PC-3 (cell line): ENCODE results near the gene PARD6A. TPM values are rescaled to one million over a fixed set of nuclear protein-coding genes. Genes with fewer than 3 reads are reported as not detected.

Experiments
- ATAC-seq: fragments of 200-7000 bp; cut with Tn5 transposase; 2 replicates; pipeline ENCODE4 v1.9.1; 2020; ENCODE audit warnings: mild to moderate bottlenecking, moderate library complexity
- BruUV-seq: library from RNA; stranded (reverse); fragments of 400-500 nt; replicated peaks from 2 replicates; lab custom pipeline; 2021; lab: Mats Ljungman, UMichigan
- CTCF ChIA-PET: fragments of 300-600 bp; sonication (Branson Sonifier 250); formaldehyde crosslinking; loops from one replicate; lab custom pipeline; 2022; ENCODE audit warnings: antibody characterized with exemption; lab: Charles Lee
- POLR2A ChIA-PET: fragments of 300-600 bp; sonication (Branson Sonifier 250); formaldehyde crosslinking; loops from one replicate; lab custom pipeline; 2022; ENCODE audit warnings: antibody characterized with exemption; ENCODE audit not compliant: unreplicated experiment; lab: Charles Lee
- DNase-seq: peaks from one replicate; pipeline ENCODE4 v3.0.0-alpha.2; 2015
- H2AFZ ChIP-seq: fragments of 300-600 bp; sonication (generic); 2 replicates; pipeline ENCODE4 v1.6.0; 2016; ENCODE audit warnings: antibody characterized with exemption, low read length
- H3F3A ChIP-seq: fragments of 300-600 bp; sonication (generic); one replicate; pipeline ENCODE4 v1.6.0; 2017; ENCODE audit warnings: antibody characterized with exemption, low read length, control low read depth, mild to moderate bottlenecking; ENCODE audit not compliant: unreplicated experiment
- H3K27ac ChIP-seq: fragments of 300-600 bp; sonication (generic); 2 replicates; pipeline ENCODE4 v1.5.1; 2016; ENCODE audit warnings: mild to moderate bottlenecking, low read length
- H3K27me3 ChIP-seq: fragments of 300-600 bp; sonication (generic); 2 replicates; pipeline ENCODE4 v1.6.1; 2016; ENCODE audit warnings: low read length, mixed read lengths
- H3K36me3 ChIP-seq: fragments of 300-600 bp; sonication (generic); 2 replicates; pipeline ENCODE4 v1.6.1; 2016; ENCODE audit warnings: low read depth, mixed run types, low read length, mixed read lengths
- H3K4me1 ChIP-seq: fragments of 300-600 bp; sonication (generic); 2 replicates; pipeline ENCODE4 v1.5.1; 2016; ENCODE audit warnings: low read length; ENCODE audit not compliant: insufficient read depth
- H3K4me2 ChIP-seq: fragments of 300-600 bp; sonication (generic); 2 replicates; pipeline ENCODE4 v1.6.0; 2016; ENCODE audit warnings: low read length
- H3K4me3 ChIP-seq: fragments of 300-600 bp; sonication (generic); 2 replicates; pipeline ENCODE4 v1.5.1; 2016; ENCODE audit warnings: mild to moderate bottlenecking, low read length, mixed read lengths
- H3K79me2 ChIP-seq: fragments of 300-600 bp; sonication (generic); 2 replicates; pipeline ENCODE4 v1.6.1; 2017; ENCODE audit warnings: low read length, mixed read lengths
- H3K9ac ChIP-seq: fragments of 300-600 bp; sonication (generic); 2 replicates; pipeline ENCODE4 v1.6.0; 2016; ENCODE audit warnings: mild to moderate bottlenecking, low read length
- H3K9me2 ChIP-seq: fragments of 300-600 bp; sonication (generic); replicated peaks from 2 replicates; pipeline ENCODE4 v1.6.1; 2016; ENCODE audit warnings: mixed run types, low read length, mixed read lengths
- H3K9me3 ChIP-seq: fragments of 300-600 bp; sonication (generic); 2 replicates; pipeline ENCODE4 v1.6.1; 2016; ENCODE audit warnings: low read length, mixed read lengths
- H4K20me1 ChIP-seq: fragments of 300-600 bp; sonication (generic); 2 replicates; pipeline ENCODE4 v1.6.1; 2016; ENCODE audit warnings: low read length, mixed read lengths
- EZH2 ChIP-seq: fragments of 300-600 bp; sonication (generic); IDR thresholded peaks from one replicate; pipeline ENCODE4 v1.6.1; 2017; ENCODE audit warnings: antibody characterized with exemption, mild to moderate bottlenecking, low read length; ENCODE audit not compliant: unreplicated experiment
- EZH2phosphoT487 ChIP-seq: fragments of 300-600 bp; sonication (generic); IDR thresholded peaks from 2 replicates; pipeline ENCODE4 v1.6.1; 2018; ENCODE audit warnings: mild to moderate bottlenecking, antibody characterized with exemption, low read length, borderline replicate concordance
- intact Hi-C: fragments of 100-400 bp; cut with micrococcal nuclease; formaldehyde crosslinking; loops from 2 replicates; pipeline ENCODE4 v1.9.0; 2023
- total RNA-seq: library from RNA; depleted of rRNA; stranded (reverse); fragments of >200 nt; gene quantifications from 2 replicates; pipeline ENCODE4 v1.2.3, GENCODE V29; 2014
- TF ChIP-seq, protein P1 (sequence below): fragments of 300-600 bp; sonication (generic); conservative IDR thresholded peaks from 2 replicates; pipeline ENCODE4 v1.5.1; 2017; ENCODE audit warnings: antibody characterized with exemption, low read depth, mild to moderate bottlenecking, low read length

The PARD6A gene
- total RNA-seq, 1 experiment from 2014 or later = 15.1 TPM

DNA sequence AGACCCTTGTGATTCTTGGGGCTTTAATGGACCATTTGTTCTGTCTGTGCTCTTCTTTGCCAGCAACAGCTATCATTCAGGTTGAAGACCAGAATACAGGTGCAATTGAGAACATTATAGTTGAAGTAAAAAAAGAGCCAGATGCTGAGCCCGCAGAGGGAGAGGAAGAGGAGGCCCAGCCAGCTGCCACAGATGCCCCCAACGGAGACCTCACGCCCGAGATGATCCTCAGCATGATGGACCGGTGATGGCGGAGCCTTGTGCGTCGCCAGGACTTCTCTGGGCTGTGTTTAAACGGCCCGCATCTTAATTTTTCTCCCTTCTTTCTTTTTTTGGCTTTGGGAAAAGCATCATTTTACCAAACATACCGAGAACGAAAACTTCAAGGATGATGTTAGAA lies 23.1 kb upstream of the PARD6A start:
- POLR2A ChIA-PET = interaction anchor here (0.7 kb wide), 1 partner anchor 32 kb away, joined by 7 read pairs; no protein-coding TSS in a partner anchor
- intact Hi-C loops = no loop called here
- no peaks in the 10 kb centered on the region for H3K79me2 ChIP-seq
- H3K27ac ChIP-seq = no peak overlapping the region
- H3K4me3 ChIP-seq = no peak overlapping the region
- no peaks in the 10 kb centered on the region for H3K9me2 ChIP-seq
- no peaks in the 10 kb centered on the region for H4K20me1 ChIP-seq
- no peak for ATAC-seq
- DNase-seq = no peak
- no peak overlapping the region for H2AFZ ChIP-seq
- H3K27me3 ChIP-seq = no peaks in the 10 kb centered on the region
- TF ChIP-seq EZH2 = no peak
- no TSS peak for BruUV-seq
- no peak overlapping the region for H3K4me2 ChIP-seq
- H3K4me1 ChIP-seq = no peaks in the 10 kb centered on the region
- CTCF ChIA-PET = no interaction called here
- H3K9me3 ChIP-seq = no peaks in the 10 kb centered on the region
- H3K36me3 ChIP-seq = peaks cover 24% of the 10 kb centered on the region
- no peak overlapping the region for H3K9ac ChIP-seq
- H3F3A ChIP-seq = no peaks in the 10 kb centered on the region

DNA sequence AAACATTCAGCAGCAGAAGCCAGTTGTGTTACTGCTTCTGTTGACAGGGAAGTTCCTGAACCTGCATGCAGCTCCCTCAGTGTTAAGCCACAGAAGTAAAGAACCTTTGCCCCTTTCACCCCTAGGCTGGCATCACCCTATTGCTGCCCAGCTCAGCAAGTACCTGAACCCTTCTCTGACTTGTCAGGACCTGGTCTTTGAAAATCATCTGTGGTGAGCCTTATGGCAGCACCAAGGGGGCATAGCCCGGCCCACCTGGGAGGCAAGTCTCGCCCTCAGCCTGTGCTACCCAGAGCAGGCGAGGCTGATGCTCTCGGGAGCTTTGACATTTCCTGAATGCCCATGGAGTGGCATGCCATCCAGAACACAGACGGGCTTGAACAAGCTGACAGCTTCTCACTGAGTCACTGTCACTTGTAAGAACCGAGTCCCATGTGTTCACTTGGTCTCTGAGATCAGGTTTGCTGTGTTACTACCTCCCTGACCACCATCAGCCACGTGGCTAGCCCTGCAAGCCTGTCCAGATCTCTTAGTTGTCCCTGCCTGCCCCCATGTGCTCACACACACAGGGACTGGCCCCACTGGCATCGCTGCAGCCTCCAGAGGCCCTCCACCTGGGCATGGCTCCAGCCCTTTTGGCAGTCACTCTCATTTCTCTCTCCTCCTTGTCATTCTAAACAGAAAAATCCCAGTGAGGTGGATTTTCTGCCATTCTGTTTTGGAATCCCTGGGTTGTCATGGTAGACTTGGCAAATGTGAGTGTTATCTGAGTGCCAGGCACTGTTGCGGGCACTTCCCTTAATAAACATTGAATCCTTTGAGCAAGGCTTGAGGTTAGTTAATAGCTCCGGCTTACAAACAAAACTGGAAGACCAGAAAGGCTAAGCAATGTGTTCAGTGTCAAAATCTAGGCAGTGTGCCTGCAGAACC lies 18.7 kb upstream of the PARD6A start:
- Histone ChIP-seq H3K9me3 (no peaks in the 10 kb centered on the region), H3K36me3 (peaks cover 17% of the 10 kb centered on the region; the same call in 1 of the 2 replicates), H3K4me2 (no peak overlapping the region), H2AFZ (no peak overlapping the region), H3K27me3 (no peaks in the 10 kb centered on the region), H4K20me1 (no peaks in the 10 kb centered on the region), H3K9me2 (no peaks in the 10 kb centered on the region), H3K4me3 (no peak overlapping the region), H3K9ac (no peak overlapping the region), H3K27ac (no peak overlapping the region), H3K79me2 (no peaks in the 10 kb centered on the region), H3F3A (no peaks in the 10 kb centered on the region), H3K4me1 (no peaks in the 10 kb centered on the region)
- POLR2A ChIA-PET = no interaction called here
- no TSS peak for BruUV-seq
- ATAC-seq (peak; percentile 76), DNase-seq (peak; percentile 15)
- intact Hi-C loops = no loop called here
- no peak for TF ChIP-seq EZH2phosphoT487
- TF ChIP-seq, protein P1, sequence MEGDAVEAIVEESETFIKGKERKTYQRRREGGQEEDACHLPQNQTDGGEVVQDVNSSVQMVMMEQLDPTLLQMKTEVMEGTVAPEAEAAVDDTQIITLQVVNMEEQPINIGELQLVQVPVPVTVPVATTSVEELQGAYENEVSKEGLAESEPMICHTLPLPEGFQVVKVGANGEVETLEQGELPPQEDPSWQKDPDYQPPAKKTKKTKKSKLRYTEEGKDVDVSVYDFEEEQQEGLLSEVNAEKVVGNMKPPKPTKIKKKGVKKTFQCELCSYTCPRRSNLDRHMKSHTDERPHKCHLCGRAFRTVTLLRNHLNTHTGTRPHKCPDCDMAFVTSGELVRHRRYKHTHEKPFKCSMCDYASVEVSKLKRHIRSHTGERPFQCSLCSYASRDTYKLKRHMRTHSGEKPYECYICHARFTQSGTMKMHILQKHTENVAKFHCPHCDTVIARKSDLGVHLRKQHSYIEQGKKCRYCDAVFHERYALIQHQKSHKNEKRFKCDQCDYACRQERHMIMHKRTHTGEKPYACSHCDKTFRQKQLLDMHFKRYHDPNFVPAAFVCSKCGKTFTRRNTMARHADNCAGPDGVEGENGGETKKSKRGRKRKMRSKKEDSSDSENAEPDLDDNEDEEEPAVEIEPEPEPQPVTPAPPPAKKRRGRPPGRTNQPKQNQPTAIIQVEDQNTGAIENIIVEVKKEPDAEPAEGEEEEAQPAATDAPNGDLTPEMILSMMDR = no peak
- TF ChIP-seq EZH2 = no peak
- CTCF ChIA-PET = interaction anchor here (0.6 kb wide), 1 partner anchor 72 kb away, joined by 6 read pairs; no protein-coding TSS in a partner anchor

DNA sequence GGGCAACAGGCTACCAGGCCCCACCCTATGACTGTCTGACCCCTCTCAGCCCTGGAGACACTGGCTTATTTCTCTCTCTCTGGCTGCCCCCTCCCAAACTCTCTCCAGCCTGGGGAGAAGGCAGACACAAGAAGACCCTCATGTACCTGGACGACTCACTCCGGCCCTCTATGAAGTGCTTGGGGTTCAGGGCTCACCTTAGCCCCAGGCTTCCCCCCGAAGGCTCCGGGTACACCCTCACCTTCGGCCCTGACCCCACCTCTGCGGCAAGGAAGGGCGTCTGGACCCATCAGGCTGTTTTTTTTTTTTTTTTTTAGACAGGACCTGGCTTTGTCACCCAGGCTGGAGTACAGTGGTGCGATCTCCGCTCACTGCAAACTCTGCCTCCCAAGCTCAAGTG lies 16.7 kb upstream of the PARD6A start:
- intact Hi-C loops = no loop called here
- CTCF ChIA-PET = no interaction called here

More for the DNA sequence above, 16.7 kb upstream of the PARD6A start:
- POLR2A ChIA-PET = no interaction called here
- TF ChIP-seq EZH2 (no peak), EZH2phosphoT487 (no peak)
- TF ChIP-seq, protein P1 = no peak
- no peak overlapping the region for H3K9ac ChIP-seq
- H2AFZ ChIP-seq = no peak overlapping the region
- H3K36me3 ChIP-seq = no peaks in the 10 kb centered on the region
- H3K27ac ChIP-seq = no peak overlapping the region
- ATAC-seq = no peak
- H3F3A ChIP-seq = no peaks in the 10 kb centered on the region
- no peaks in the 10 kb centered on the region for H3K9me2 ChIP-seq
- no peak for DNase-seq
- no peaks in the 10 kb centered on the region for H3K79me2 ChIP-seq
- H3K4me2 ChIP-seq = no peak overlapping the region
- no peaks in the 10 kb centered on the region for H3K27me3 ChIP-seq
- H4K20me1 ChIP-seq = no peaks in the 10 kb centered on the region
- no peaks in the 10 kb centered on the region for H3K9me3 ChIP-seq
- no peaks in the 10 kb centered on the region for H3K4me1 ChIP-seq
- BruUV-seq = no TSS peak
- H3K4me3 ChIP-seq = no peak overlapping the region
